GM18502 (cell line): Measurements from ENCODE around the gene RAB1A.
A peak's percentile ranks its signal among the peaks of the same experiment; 100 is the strongest.

Experiments
- ATAC-seq: cut with Tn5 transposase; IDR thresholded peaks from one replicate; pipeline ENCODE4 v1.9.1; 2021; ENCODE audit warnings: mild to moderate bottlenecking; ENCODE audit not compliant: unreplicated experiment, poor library complexity

Gene RAB1A

GRCh38 chr2:65098741-65099140, 31.2 kb downstream of the RAB1A start:
- ATAC-seq = no peak

DNA sequence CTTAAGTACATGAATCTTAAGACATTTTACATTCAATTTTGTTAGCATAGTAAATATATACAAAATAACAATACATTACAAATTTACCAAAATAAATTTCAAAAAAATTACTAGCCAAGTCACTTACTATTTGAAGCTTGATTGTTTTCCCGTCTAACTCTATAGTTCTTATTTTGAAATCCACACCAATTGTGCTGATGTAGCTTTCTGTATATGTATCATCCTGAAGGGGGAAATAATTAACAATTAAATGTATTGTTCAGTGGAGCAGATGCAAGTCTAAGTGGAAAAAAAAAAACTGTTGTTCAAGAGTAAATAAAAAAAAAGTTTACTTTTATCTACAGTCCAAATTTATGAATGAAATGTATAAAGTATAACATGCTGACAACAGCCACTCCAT, 32.1 kb downstream of the RAB1A start:
- ATAC-seq = no peak

- ATAC-seq = no peak
These were observed 33.0 kb downstream of the RAB1A start for GRCh38 chr2:65096948-65097347.

DNA sequence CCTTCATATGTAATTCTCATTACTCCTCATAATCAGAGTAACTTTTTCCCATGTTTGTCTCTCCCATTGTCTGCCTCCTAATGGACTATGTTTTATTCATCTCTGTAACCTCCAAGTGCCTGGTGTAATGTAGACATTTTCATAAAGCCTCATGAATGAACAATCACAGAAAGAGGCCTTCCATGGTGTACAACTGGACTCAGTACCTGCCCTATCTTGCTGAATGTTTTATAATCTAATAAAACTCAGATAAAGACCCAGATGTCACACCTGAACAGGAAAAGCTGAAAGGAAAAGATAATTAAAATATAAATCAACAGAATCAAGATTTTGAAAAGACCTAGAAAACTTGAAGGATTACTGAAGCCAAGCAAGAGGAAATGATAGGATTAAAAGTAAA, 36.7 kb downstream of the RAB1A start:
- no peak for ATAC-seq

DNA sequence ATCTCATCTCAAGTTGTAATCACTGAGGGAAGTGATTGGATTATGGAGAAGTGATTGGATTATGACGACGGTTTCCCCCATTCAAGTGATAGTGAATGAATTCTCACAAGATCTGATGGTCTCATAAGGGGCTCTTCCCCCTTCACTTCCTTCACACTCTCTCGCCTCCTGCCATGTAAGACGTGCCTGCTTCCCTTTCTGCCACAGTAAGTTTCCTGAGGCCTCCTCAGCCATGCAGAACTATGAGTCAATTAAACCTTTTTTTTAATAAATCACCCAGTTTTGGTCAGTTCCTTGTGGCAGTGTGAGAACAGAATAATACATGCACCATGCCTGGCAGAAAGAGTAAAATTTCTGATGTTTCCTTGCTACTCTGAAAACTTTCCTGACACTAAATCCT, 37.1 kb downstream of the RAB1A start:
- ATAC-seq = no peak

GRCh38 chr2:65085148-65085547, 44.8 kb downstream of the RAB1A start:
- no peak for ATAC-seq

DNA sequence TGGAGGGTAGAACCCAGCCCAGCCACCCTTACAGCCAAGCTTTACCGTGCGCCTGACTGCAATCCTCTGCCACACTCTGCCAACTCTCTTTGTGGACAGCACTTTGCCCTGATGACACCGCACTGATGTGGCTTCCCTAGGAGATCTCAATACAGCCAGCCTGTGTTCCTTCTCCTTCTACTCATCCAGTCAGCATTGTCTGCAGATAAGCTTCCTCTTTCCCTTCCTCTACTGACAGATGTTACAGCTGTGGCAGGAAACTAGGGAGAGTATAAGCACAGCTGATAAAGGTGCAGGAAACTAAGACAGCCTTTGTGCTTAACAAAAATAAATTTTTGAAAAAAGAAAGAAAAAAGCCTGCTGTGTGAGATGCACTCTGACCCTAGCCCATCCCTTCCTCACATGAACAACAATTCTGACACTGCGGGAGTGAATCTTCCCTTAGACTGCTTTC, 48.6 kb downstream of the RAB1A start:
- no peak for ATAC-seq

DNA sequence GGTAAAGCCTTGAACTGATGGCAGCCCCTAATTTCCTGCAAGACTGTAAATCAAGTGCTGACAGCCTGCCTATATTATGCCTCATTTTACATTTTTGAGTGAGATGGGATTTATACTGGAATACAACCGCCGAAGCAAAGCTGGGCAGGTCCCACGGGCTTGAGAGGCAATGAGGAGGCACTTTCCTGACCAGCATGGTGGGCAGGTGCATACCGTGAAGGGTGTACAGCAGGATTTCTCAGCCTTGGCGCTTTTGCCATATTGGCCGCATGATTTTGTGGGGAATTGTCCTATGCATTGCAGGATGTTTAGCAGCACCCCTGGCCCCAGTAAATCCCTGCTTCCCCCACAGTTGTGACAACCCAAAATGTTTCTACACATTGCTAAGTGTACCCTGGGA, 50.9 kb downstream of the RAB1A start:
- ATAC-seq = no peak

- no peak for ATAC-seq
These were observed 52.0 kb downstream of the RAB1A start for GRCh38 chr2:65077898-65078297.

GRCh38 chr2:65076345-65076710, 53.6 kb downstream of the RAB1A start:
- no peak for ATAC-seq

GRCh38 chr2:65075605-65076344, 54.1 kb downstream of the RAB1A start:
- ATAC-seq = no peak

- no peak for ATAC-seq
These were observed 54.7 kb downstream of the RAB1A start for GRCh38 chr2:65075176-65075575.

DNA sequence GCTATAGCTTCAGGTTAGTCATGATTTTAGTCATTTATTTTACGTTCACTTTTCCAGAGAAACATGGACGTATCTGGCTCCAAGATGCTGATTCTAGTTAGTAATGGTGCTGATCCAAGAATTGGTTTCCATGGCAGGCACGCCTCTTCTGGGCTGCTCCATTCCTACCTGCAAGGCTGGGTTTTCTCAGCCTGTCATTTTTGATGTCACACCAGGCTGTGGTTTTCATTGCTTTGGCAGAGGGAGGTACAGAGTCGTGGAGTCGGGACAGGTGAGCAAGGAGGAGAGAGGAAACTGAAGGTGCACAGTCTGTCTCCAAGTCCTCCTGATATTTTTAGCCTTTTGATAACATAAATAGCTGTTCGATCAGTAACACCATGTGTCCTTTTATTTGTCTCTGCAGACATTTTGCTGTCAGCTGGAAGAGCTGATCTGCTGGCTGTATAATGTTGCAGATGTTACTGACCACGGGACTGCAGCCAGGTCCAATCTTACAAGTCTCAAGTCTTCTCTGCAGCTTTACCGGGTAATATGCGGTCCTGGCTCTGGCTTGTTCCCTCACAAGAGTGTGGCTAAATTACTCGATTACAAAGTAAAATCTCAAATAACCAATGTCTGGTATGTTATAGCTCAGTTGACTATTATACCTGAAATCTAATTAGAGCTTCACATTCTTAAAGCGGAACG, 55.9 kb downstream of the RAB1A start:
- ATAC-seq = no peak

GRCh38 chr2:65072181-65072970, 57.5 kb downstream of the RAB1A start:
- peak; percentile 61 for ATAC-seq

GRCh38 chr2:65071499-65072180, 58.3 kb downstream of the RAB1A start:
- ATAC-seq = no peak

DNA sequence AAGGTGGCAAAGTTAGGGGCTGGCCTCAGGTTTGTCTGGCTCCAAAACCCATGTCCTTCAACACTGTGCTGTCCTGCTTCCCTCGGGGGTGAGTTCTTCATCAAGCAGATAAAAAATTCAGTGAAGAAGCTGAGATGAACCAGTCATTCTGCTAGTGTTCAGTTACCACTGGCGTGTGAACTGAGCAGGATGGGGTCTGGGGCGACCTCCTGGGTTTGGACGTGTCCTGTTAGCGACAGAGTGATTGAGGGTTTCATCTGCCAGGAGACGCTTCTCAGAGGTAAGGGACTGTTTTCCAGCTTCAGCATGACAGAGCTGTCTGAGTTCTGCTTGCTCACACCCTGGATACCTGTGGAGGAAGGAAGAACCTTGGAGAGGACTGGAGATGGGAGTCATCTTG, 59.0 kb downstream of the RAB1A start:
- ATAC-seq = no peak

DNA sequence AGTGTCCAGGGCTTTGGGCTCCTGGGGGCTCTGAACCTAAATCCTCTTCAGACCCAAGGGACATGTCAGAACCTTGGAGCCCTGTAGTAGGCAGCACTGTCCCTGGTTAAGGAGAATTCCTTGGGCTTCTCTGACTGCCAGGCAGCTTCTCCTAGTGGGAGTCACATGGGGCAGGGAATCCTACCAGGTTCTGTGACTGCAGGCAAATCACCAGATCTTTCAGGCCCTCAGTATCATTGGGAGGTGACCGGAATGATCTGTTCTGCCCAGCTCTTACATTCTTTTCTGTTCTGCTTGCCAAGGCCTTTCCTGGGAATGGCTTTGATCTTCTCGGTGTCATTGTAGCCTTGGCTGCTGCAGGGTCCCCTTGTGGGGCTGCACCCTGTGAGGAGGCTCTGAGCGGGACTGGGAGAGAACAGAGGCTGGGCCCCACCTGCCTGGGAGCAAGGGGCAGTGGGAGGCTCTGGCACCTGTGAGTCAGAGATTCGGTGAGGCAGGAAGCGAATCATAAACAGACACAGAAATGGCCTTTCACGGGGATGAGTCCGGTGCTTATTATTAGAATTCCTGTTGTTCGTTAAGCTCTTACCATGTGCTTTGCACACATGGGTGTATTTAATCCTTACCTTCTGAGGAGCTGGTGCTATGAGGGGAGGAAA, 59.6 kb downstream of the RAB1A start:
- ATAC-seq = no peak

DNA sequence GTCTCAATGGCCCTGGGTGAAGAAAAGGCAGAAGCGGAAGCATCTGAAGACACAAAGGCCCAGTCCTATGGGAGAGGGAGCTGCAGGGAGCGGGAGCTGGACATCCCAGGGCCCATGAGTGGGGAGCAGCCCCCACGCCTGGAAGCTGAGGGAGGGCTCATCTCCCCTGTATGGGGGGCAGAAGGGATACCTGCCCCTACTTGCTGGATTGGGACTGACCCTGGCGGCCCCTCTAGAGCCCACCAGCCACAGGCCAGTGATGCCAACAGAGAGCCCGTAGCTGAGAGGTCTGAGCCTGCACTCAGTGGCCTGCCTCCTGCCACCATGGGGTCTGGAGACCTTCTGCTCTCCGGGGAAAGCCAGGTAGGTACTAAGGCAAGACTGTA, 60.5 kb downstream of the RAB1A start:
- no peak for ATAC-seq

DNA sequence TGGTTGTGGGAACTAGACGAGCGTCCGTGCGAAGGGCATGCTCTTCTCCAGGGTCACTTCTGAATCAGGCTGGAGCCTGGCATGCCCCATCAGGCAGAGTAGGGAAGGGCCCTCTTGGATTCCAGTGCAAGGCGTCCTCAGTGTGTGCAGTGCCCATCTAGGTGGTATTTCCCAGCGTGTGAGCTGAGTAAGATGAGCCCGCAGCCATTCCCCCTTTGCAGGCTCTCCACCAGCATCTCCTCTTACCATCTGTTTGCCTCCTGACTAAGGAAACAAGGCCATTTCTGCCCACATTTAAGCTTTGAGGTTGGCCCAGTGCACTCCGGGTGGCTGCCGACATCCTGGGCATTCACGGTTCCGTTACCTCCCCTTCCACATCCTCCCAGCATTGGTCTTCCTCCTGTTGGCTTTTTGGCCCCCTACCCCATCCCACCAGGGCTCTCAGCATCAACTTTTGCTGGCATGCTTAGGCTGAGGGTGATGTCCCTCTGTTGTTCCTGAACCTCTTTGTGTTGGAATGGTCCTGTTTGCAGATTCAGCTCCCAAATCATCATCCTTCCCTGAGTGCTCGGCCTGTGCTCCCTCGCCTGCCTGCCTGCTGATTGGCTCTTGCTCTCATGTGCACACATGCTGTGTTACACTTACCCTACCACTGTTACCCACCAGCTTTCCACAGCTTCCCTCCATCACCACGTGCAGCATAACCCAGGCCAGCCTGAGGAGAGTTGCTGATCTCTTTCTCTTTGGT, 61.9 kb downstream of the RAB1A start:
- no peak for ATAC-seq
